ENCODE measurements around the gene LMO1.

Gene LMO1

DNA sequence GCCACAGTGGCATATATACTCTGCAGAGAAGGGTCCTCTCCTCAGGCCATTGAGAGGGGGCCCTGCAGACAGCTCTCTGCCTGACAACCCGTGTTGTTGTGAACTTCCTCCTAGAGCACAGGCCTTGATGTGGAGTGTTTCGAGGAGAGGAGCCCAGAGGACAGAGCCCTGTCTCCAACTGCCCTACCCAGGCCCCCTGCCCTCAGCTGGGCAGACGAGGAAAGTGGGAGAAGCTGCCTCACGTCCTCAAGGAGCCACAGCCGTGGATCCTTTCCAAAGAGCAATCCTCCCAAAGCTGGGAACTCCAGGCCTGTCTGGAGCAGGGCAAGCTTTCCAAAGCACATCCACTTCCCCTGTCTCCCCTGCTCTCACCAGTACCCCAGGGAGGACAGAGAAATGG, 10.7 kb downstream of the LMO1 start:
- H3K4me3 ChIP-seq (ENCODE audit: insufficient read depth, low read length, poor library complexity, severe bottlenecking), result no peak overlapping the region
- H3K27me3 ChIP-seq (ENCODE audit: low read length), result no peaks in the 10 kb centered on the region
- no peak overlapping the region for H3K9ac ChIP-seq (ENCODE audit: low read length)
- no peaks in the 10 kb centered on the region for H3K9me3 ChIP-seq (ENCODE audit: insufficient read depth, low read length)
- no peaks in the 10 kb centered on the region for H4K20me1 ChIP-seq (ENCODE audit: low read depth, low read length)
- H3K4me2 ChIP-seq (ENCODE audit: low read depth, low read length, poor library complexity, severe bottlenecking), result no peak overlapping the region
- H3K27ac ChIP-seq (ENCODE audit: low read depth, low read length), result no peak overlapping the region
- no peaks in the 10 kb centered on the region for H3F3A ChIP-seq (ENCODE audit: insufficient read depth)
- H3K9me2 ChIP-seq (replicated peaks; ENCODE audit: insufficient read depth, low read length), result no peaks in the 10 kb centered on the region
- no peak overlapping the region for H2AFZ ChIP-seq (ENCODE audit: low read depth, low read length, severe bottlenecking)
- TF ChIP-seq, protein P1, sequence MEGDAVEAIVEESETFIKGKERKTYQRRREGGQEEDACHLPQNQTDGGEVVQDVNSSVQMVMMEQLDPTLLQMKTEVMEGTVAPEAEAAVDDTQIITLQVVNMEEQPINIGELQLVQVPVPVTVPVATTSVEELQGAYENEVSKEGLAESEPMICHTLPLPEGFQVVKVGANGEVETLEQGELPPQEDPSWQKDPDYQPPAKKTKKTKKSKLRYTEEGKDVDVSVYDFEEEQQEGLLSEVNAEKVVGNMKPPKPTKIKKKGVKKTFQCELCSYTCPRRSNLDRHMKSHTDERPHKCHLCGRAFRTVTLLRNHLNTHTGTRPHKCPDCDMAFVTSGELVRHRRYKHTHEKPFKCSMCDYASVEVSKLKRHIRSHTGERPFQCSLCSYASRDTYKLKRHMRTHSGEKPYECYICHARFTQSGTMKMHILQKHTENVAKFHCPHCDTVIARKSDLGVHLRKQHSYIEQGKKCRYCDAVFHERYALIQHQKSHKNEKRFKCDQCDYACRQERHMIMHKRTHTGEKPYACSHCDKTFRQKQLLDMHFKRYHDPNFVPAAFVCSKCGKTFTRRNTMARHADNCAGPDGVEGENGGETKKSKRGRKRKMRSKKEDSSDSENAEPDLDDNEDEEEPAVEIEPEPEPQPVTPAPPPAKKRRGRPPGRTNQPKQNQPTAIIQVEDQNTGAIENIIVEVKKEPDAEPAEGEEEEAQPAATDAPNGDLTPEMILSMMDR (IDR thresholded peaks at IDR 0.05; ENCODE audit: insufficient read depth, low read length, poor library complexity, severe bottlenecking), result no peak
- no peak for TF ChIP-seq EZH2phosphoT487 (conservative IDR thresholded peaks at IDR 0.05; ENCODE audit: low read length)
- no peaks in the 10 kb centered on the region for H3K79me2 ChIP-seq (ENCODE audit: insufficient read depth, low read length)
- H3K36me3 ChIP-seq (ENCODE audit: low read length), result no peaks in the 10 kb centered on the region

DNA sequence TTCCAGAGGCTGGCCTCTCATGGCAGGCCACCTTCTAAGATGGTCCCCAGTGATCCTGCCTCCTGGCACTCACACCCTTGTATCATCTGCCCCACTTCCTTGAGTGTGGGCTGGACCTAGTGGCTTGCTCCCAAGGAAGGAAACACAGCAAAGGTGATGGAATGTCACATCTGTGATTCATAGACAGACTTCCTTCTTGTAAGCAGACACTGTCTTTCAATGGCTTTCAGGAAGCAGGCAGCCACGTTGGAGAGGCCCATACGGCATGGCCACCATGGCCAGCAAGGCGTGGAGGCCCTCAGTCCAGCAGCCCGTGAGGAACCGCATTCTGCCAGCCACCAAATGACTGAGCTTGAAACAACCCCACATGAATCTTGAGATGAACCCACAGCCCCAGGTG, 11.3 kb downstream of the LMO1 start:
- no peaks in the 10 kb centered on the region for H3F3A ChIP-seq (ENCODE audit: insufficient read depth)
- H3K9me3 ChIP-seq (ENCODE audit: insufficient read depth, low read length), result no peaks in the 10 kb centered on the region
- no peaks in the 10 kb centered on the region for H3K36me3 ChIP-seq (ENCODE audit: low read length)
- H3K27ac ChIP-seq (ENCODE audit: low read depth, low read length), result no peak overlapping the region
- TF ChIP-seq EZH2phosphoT487 (conservative IDR thresholded peaks at IDR 0.05; ENCODE audit: low read length), result no peak
- TF ChIP-seq, protein P1 (IDR thresholded peaks at IDR 0.05; ENCODE audit: insufficient read depth, low read length, poor library complexity, severe bottlenecking), result no peak
- no peaks in the 10 kb centered on the region for H3K79me2 ChIP-seq (ENCODE audit: insufficient read depth, low read length)
- H3K4me2 ChIP-seq (ENCODE audit: low read depth, low read length, poor library complexity, severe bottlenecking), result no peak overlapping the region
- no peaks in the 10 kb centered on the region for H3K27me3 ChIP-seq (ENCODE audit: low read length)
- no peaks in the 10 kb centered on the region for H4K20me1 ChIP-seq (ENCODE audit: low read depth, low read length)
- H3K9me2 ChIP-seq (replicated peaks; ENCODE audit: insufficient read depth, low read length), result no peaks in the 10 kb centered on the region
- H3K4me3 ChIP-seq (ENCODE audit: insufficient read depth, low read length, poor library complexity, severe bottlenecking), result no peak overlapping the region
- H2AFZ ChIP-seq (ENCODE audit: low read depth, low read length, severe bottlenecking), result no peak overlapping the region
- H3K9ac ChIP-seq (ENCODE audit: low read length), result no peak overlapping the region

DNA sequence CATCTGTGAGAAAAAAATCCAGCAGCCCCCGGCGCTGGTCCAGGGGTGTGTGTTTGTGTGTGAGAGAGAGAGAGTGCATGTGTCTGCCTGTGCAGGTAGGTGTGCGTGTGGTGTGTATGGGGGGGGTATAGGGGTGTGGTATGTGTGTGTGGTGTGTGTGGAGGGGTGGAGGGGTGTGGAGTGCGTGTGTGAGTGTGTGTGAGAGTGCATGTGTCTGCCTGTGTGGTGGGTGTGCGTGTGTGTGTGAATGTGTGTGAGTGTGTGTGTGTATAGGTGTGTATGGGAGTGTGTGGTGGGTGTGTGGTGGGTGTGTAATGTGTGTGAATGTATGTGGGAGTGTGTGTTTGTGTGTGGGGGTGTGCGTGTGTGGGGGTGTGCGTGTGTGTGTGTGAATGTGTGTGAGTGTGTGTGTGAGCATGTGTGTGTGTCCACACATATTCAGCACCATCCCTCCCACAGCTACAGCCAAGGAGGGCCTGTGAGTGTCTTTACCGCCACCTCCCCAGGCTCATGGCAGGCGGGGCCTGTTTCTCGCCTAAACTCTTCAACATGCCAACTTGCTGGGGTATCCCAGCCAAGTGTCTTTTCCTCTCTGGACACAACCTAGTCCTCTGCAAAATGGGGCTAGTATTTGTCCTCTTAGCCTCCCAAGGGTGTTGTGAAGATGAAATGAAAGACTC, 11.9 kb downstream of the LMO1 start:
- H3K27me3 ChIP-seq (ENCODE audit: low read length), result no peaks in the 10 kb centered on the region
- no peaks in the 10 kb centered on the region for H4K20me1 ChIP-seq (ENCODE audit: low read depth, low read length)
- no peak overlapping the region for H3K9ac ChIP-seq (ENCODE audit: low read length)
- no peaks in the 10 kb centered on the region for H3K79me2 ChIP-seq (ENCODE audit: insufficient read depth, low read length)
- H3K4me3 ChIP-seq (ENCODE audit: insufficient read depth, low read length, poor library complexity, severe bottlenecking), result no peak overlapping the region
- H3K9me2 ChIP-seq (replicated peaks; ENCODE audit: insufficient read depth, low read length), result no peaks in the 10 kb centered on the region
- TF ChIP-seq EZH2phosphoT487 (conservative IDR thresholded peaks at IDR 0.05; ENCODE audit: low read length), result no peak
- TF ChIP-seq, protein P1 (IDR thresholded peaks at IDR 0.05; ENCODE audit: insufficient read depth, low read length, poor library complexity, severe bottlenecking), result no peak
- no peaks in the 10 kb centered on the region for H3K36me3 ChIP-seq (ENCODE audit: low read length)
- no peak overlapping the region for H3K4me2 ChIP-seq (ENCODE audit: low read depth, low read length, poor library complexity, severe bottlenecking)
- H3K27ac ChIP-seq (ENCODE audit: low read depth, low read length), result no peak overlapping the region
- no peaks in the 10 kb centered on the region for H3K9me3 ChIP-seq (ENCODE audit: insufficient read depth, low read length)
- no peaks in the 10 kb centered on the region for H3F3A ChIP-seq (ENCODE audit: insufficient read depth)
- H2AFZ ChIP-seq (ENCODE audit: low read depth, low read length, severe bottlenecking), result no peak overlapping the region
